T1000 (cell line): ENCODE results near the gene SMURF1.

Experiments
- DNase-seq: peaks from one replicate; lab custom pipeline; 2025; ENCODE audit warnings: mixed read lengths; lab: John Stamatoyannopoulos, UW

SMURF1 gene

DNA sequence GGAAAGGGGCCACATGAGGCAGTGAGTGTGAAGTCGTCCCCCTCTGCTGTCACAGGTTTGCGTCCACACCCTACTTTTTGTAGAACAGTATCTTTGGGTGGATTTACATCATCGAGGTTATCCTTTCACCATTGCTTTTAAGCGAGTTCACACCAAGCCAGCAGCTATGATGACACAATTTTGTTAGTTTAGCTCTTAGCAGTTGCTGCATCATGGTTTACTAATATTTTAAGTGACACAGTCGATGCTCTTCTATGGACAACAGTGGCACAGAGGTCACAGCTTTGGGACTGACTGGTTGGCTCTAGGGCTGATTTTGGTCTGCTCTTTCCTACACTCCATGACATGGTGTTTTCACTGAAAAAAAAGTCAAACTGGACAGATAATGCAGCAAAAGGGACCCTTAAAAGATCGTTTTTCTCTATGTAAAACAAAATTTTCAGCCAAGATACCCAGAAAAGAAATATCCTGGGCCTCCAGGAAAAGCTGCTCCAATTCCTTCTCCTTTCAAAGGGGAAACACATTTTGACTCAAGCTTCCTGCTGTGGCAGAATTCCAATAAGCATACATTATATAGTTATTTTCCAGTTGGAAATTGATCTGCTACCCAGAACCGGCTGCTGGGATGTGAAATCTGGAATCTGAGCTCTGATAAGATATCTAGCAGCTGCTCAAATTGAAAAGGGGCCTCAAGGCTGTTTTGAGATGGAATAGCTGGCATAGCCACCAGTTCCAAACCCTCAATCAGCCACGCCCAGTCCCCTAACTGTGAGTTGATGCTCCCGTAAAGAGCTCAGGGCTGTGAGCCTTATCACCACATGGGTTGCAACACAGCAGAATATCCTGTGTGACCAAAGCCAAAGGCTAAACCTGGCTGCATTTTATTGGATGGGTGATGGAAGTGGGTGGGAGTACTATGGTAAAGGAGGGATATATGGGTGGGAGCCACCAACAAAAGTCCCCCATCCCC lies 114.2 kb downstream of the SMURF1 start:
- DNase-seq: no peak

DNA sequence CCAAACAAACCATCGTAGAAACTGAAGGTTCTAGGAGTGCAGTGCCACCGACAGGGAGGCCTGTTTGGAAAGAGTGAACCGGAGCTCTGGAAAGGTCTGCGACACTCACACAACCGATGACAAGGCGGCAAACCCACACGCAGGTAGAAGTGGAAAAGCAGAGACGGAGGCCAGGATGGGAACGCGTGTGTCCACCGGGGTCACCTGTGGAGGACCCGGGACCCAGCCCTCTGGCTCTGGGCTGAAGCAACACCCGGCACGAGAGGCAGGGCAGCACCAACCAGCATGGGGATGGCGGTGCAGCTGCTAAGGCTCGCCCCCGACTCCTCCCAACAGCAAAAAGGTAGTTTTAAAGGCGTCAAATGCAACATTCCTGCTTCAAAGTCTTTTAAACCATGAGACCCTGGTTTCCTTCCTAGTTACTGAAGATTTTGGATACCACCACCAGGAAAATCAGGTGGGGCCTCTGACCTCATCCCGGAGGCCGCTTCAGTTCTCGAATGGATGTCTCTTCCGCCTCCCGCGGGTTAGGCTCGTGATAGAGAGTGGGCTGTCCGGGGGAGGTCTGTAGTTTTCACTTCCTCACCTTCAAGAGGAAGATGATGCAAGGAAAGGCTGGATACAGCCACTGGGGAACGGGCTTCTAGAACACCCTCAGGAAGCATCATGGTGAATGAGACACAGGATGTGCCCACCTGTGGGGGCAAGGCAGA lies 115.5 kb downstream of the SMURF1 start:
- DNase-seq: no peak

DNA sequence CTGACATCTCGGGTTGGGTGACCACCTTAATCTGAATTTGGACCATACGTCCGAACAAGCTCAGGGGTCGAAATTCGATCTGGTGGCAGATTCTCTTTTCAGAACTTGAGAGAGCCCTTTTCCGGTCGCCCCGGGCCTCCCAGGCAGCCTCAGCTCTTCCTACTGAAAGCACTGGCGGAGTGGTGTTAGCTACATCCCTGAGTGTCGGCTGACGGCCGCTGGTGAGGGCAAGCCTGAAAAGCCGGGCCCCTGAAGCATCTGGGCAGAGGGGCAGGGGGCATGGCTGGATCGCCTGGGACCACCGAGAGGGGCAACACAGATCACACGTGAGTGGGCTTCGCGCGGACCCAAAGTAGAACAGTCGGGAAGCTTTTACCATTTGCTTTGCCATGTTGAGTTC lies 116.1 kb downstream of the SMURF1 start:
- DNase-seq: no peak

DNA sequence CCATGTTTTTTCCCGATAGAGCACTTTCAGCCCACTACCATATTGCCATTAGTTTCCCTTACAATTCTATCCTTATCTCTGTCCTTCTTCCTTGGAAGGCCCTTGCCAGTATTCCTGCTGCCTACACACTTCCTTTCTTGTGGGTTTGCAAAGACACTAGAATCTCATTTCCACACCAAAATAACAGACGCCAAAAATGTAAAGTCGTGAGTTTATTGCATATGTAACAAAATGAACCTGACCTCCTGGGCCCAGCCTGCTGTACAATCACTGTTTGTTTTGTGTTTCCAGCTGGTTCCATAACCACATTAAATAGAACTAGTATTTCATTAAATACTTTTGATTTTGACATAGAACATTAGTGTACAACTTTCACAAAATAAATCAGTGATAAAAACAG lies 116.7 kb downstream of the SMURF1 start:
- DNase-seq: no peak

DNA sequence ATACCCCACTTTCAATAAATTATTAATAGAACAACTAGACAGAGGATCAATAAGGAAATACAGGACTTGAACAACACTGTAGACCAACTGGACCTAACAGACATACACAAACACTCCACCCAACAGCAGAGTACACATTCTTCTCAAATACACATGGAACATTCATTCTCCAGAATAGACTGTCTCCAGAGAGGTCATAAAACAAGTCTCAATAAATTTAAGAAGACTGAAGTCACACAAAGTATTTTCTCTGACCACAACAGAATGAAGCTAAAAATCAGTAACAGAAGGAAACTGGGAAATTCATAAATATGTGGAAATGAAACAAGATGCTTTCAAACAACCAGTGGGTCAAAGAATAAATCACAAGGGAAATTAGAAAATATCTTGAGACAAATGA lies 119.8 kb downstream of the SMURF1 start:
- DNase-seq: no peak

DNA sequence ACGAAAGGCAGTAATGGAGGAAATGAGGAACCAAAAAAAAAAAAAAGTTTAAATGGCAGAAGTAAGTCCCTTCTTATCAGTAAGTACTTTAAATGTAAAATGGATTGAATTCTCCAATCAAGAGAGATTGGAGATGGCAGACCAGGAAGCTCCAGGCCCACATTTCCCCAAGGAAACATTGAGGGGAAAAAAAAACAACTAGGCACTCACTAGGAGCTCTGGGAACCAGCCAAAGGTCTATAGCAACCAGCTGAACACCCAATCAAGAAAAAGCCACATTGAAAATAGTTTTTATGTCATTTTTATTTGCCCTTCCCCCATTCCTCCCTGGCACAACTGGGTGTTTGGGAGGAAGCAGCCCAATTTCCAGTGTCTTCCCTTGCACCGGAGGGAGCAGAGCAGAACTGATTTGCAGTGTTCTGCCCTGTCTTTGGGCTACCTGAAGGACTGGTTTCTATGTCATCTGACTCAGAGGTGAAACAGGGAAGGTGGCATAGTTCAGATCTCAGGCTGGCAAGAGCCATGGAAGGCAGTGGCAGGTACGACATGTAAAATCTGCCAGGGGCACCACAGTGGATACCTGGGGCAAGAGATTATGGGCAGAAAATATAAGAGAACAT lies 121.9 kb downstream of the SMURF1 start:
- no peak for DNase-seq

DNA sequence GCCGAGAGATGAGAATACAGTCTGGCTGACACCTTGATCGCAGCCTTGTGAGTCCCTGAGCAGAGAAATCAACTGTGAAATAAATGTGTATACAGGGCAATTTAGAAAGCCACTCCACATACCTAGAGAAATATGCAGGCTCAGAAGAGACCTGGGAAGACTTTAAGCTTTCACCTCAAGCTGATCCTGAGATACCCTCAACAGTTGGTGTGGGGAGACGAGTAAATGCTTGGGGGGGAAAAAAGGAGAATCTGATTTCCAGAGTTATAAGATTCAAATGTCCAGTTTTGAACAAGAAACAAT lies 123.5 kb downstream of the SMURF1 start:
- no peak for DNase-seq

DNA sequence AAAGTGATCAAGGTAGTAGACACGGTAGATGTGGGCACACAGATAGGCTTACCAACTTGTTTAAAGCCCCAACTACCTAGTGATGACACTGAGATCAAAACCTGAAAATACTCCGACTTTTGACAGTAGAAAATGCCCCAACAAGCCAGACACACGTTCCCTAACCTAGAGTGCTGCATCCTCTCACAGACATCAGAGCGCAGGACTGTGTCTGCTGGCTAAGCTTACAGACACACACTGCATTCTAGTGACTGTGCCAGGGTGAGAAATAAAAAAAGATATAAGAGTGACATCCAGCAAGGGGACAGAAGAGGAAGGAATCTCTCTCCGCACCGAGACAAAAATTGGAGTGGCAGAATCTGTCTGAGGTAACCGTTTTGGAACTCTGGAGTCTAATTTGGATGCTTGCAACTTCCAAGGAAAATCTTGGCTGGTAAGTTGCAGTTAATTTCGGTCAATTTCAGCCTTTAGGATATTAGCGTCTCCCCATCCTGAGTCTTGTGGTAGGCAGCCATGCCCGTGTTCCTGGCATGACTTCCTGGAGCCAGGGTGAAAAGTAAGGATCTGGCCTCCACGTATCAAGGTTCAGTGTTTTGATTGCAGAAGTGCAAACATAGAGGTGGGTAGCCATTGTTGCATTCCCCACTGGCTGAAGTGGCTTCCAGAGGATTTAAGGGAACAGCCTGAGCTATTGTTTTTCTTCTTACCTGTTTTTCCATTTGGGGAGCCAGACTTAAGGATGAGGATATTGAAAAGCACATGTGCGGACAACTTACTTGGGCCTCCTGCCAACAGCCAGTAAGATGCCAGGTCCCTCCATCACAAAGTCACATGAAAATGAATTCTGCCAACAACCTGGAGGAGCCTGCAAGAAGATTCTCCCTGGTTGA lies 124.1 kb downstream of the SMURF1 start:
- DNase-seq: no peak

DNA sequence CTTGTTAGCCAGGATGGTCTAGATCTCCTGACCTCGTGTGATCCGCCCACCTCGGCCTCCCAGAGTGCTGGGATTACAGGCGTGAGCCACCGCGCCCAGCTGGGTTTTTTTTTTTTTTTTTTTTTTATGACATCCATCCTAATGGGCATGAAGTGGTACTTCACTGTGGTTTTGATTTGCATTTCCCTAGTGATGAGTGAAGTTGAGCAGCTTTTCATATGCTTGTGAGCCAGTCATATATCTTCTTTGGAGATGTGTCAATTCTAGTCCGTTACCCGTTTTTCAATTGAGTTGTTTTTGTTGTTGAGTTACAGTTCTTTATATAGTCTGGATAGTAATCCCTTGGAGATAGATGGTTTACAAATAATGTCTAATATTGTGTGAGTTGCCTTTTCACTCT lies 127.7 kb downstream of the SMURF1 start:
- DNase-seq: no peak

DNA sequence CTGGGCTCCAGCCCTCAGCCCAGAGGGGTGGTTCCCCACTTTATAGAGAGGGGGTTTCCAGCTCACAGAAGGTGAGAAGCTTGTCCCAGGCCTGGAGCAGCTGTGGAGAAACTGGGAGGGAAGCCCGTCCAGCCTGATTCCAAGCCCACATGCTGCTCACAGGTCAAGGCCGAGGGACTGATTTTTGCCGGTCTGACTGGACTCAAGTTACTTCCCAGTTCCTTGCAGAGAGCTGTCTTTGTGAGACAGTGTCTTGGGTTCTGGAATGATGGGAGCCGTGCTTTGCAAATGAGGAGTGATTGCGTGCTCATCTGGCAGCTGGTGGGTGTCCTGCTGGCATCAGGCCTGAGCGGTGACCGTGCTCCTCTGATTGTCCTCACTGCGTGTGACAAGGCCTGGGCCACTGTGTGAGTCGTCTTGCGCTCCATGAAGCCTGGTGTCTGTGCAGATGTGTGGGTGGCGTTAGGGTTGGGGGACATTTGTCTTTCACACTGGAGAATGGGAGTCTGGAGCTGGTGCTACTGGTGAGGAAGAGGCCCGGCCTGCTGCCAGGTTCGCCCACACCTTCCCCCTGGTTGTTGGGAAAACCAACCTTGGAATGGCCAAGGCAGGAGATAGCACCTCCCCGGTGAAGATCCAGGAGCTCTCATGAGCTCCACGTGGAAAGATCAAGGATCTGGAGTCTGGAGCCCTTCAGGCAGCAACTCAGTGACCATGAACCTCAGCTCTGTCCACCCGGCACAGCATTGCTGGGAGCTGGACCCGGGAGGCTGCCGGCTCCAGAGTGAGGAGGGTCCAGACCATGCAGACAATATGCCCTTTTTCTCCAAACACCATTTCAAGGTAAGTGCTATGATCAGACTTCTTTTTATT lies 129.6 kb downstream of the SMURF1 start:
- DNase-seq: no peak

DNA sequence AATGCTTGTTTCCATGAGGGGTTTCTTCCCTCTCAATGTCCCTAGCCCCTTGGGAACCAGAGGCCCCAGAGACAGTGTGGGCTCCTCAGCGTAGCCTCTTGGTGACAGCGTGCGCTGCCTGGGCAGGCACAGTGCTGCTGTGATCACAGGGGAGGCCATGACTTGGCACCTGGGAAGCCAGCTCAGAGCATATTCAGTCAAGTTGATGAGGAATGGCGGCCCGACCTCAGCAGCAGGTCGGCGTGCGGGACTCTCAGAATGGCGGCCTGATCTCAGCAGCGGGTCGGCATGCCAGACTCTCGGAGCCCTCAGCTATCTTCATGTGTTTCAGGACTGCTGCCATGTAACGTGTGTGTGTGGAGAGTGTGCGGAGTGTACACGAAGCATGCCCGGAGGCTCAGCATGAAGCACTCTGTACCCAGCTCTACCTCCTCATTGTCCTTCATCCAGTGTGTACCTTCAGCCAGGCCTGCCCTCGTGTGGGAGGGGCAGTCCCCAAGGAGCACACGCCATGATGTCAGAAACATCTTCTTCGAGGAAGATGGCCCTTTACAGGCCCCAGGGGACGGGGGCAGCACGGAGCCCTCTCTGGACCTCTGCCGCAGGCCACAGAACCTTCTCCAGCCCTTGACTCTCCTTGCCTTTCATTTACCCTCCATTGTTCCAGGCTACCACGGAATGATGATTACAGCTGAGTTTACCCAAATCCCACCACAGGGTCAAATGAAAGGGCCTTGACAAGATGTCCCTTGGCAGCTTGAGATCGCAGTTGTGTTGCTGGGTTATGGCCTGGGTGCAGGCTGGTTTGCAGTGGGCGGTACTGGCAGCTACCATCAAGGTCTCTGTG lies 130.4 kb downstream of the SMURF1 start:
- DNase-seq: no peak

DNA sequence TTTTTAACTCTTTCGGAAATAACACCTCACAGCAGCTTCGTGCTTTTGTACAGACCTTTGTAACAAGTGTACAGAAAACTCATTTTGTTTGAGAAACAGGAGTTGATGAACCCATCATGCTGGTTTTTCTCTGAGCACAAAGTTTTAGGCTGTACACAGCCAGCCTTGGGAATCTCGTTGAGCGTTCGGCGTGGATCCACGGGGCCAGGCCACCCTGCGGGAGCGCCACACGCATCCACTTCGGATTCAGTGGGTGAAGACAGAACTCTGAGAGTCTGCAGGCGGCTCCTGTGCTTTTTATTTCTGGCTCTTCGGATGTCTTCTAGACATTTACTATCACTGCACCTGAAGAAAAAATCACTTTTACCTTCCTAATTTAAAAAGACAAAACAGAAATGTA lies 131.2 kb downstream of the SMURF1 start:
- DNase-seq: no peak

DNA sequence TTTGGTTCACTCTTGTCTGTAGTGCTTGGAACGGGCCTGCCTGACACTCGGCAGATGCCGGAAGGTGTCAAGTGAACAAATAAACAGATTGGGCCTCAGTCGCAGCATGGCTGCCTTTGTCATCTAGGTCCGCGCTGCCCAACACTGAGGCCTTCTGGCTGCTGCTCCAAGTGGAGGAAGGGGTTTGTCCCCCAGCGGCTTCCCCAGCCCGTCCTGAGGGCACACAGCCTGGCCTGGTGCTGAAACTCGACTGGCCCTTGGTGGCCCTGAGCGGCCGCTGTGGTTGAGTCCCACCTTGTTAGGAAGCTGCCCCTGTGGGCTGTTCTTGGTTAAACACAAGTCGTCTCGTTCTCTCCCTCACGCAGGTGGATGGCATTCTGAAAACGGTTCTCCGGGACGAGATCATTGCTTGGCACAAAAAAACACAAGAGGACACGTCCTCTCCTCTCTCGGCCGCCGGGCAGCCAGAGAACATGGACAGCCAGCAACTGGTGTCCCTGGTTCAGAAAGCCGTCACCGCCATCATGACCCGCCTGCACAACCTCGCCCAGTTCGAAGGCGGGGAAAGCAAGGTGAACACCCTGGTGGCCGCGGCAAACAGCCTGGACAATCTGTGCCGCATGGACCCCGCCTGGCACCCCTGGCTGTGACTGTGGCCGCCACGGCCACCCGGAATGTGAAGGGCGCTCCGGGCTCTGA lies 132.1 kb downstream of the SMURF1 start:
- no peak for DNase-seq

DNA sequence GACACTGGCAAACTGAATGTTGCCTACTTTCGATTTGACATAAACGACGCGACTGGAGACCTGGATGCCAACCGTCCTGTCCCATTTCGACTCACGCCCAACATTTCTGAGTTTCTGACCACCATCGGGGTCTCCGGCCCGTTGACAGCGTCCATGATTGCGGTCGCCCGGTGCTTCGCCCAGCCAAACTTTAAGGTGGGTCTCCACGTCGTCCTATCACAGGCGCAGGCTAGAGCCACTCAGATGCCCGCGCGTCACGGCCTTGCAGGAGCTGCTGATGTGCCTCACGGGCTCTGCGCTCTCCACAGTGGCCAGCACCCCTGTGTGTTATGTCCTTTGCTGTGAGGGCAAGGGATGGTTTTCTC lies 132.6 kb downstream of the SMURF1 start:
- DNase-seq: no peak

DNA sequence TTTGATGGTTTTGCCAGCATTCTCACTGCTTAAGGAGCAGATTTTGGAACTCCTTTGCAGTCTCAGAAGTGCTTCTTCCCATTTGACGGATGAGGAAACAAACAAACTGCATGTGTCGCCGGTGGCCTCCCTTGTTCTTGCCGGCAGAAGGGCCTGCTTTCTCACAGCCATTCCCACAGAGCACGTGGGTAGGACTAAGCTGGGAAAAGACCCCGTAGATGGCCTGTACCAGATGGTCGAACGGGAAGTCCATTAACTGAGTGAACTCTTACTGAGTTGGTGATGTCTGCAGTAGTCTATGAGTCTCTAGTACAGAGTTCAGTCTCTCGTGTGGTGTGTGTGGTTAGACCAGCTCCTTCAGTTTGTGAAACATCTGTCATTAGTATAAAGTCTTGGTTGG lies 133.6 kb downstream of the SMURF1 start:
- no peak for DNase-seq

DNA sequence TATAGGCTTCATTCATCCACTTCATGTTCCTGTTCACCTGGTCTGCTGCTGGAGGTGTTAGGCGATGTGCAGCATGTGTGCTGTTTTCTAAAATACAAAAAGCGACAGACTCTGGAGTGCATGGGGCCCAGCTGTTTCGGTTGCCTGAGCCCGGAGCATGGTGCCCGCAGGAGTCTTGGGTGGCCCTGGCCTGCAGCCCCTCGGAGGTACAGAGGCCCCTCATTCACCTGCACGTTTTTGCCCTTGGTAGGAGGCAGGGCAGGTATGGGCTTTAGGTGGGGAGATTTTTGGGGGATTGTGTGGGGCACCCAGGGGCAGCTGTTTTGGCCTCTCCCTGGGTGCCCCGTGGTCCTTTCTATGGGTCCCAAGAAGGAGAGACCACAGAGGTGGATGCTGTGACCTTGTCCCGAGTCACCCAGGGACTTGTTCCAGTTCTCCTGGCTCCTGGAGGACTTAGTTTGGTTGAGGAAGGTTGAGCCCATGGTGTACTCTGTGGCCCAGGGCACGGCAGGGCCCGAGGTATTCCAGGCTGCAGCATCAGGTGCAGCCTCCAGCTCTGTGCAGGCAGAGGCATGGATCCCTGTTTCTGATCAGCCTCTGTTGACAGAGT lies 134.9 kb downstream of the SMURF1 start:
- no peak for DNase-seq

DNA sequence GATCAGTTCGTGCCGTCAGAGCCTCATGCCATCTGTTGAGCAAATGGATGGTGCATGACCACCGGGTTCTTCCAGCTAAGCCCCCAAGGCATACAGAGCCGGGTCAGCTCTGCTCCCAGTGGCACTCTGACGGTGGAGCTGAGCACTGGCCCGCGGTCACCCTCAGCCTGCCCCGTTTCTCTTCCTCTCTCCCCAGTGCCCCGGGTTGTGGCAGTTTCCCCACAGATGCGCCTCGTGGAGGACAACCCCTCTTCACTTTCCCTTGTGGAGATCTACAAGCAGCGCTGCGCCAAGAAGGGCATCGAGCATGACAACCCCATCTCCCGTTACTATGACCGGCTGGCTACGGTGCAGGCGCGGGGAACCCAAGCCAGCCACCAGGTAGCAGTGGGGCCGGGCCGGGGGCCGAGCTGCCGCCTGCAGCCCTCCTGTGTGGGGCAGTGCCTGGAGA lies 135.7 kb downstream of the SMURF1 start:
- DNase-seq: no peak

DNA sequence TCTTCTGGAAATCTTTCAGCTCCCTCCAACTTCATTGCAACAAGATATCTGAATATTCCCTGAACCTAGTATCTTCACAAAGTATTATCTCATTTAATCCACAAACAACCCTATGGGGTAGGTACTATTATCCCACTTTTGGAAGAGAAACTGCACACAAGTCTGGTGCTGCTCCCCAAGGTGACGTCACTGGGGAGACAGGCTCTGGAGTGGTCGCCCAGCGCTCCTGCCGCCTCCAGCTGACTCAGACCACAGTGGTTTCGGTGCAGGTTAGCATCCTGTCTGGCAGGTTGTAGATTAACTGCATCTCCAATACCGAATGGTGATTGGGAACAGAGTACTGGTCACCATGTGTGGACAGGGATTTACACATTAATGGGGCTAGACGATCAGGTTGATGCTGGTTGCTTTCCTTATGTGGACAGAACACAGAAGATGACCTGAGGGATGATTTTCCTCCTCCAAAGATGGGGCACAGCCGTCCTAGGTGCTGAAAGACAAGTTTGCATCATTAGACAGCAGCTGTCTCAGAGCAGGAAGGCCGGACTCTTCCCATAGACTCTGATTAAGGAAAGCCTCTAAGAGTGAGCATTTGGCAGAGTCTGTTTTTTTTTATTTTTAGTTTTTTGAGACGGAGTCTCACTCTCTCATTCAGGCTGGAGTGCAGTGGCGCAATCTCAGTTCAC lies 137.0 kb downstream of the SMURF1 start:
- no peak for DNase-seq
